Endodermal cell (in vitro differentiated cells): ENCODE results near the gene PITPNM3. TPM values are rescaled to one million over a fixed set of nuclear protein-coding genes. Genes with fewer than 3 reads are reported as not detected.

Experiments used
- DNase-seq: peaks from one replicate; pipeline ENCODE4 v3.0.0-alpha.2; 2017
- H3K27ac ChIP-seq: 2 replicates; pipeline ENCODE4 v1.5.1; 2013; ENCODE audit warnings: mild to moderate bottlenecking, low read depth, low read length, moderate library complexity
- H3K27me3 ChIP-seq: 2 replicates; pipeline ENCODE4 v1.6.1; 2013; ENCODE audit warnings: mild to moderate bottlenecking, low read length, moderate library complexity; ENCODE audit not compliant: insufficient read depth, control insufficient read depth, poor library complexity, severe bottlenecking
- H3K36me3 ChIP-seq: 2 replicates; pipeline ENCODE4 v1.7.0; 2013; ENCODE audit warnings: mild to moderate bottlenecking, low read length, moderate library complexity; ENCODE audit not compliant: control insufficient read depth, insufficient read depth
- H3K4me1 ChIP-seq: one replicate; pipeline ENCODE4 v1.7.0; 2013; ENCODE audit warnings: low read length; ENCODE audit not compliant: control insufficient read depth, insufficient read depth
- H3K4me3 ChIP-seq: 2 replicates; pipeline ENCODE4 v1.5.1; 2013; ENCODE audit warnings: mild to moderate bottlenecking, low read length, moderate library complexity
- H3K9ac ChIP-seq: 2 replicates; pipeline ENCODE4 v1.6.1; 2013; ENCODE audit warnings: mild to moderate bottlenecking, low read length, moderate library complexity; ENCODE audit not compliant: poor library complexity, severe bottlenecking; ENCODE audit errors: extremely low read depth
- H3K9me3 ChIP-seq: 2 replicates; pipeline ENCODE4 v1.6.1; 2013; ENCODE audit warnings: mild to moderate bottlenecking, low read length, moderate library complexity; ENCODE audit not compliant: control insufficient read depth
- H3K27ac Mint-ChIP-seq: 2 replicates; pipeline ENCODE4 v1.8.0; 2020; ENCODE audit warnings: mixed read lengths
- H3K27me3 Mint-ChIP-seq: 2 replicates; pipeline ENCODE4 v1.8.0; 2021; ENCODE audit warnings: mild to moderate bottlenecking, mixed read lengths; ENCODE audit not compliant: insufficient read depth
- H3K36me3 Mint-ChIP-seq: 2 replicates; pipeline ENCODE4 v1.8.0; 2020; ENCODE audit warnings: low read depth, mixed read lengths
- H3K4me1 Mint-ChIP-seq: 2 replicates; pipeline ENCODE4 v1.8.0; 2020; ENCODE audit warnings: mixed read lengths
- H3K4me3 Mint-ChIP-seq: 2 replicates; pipeline ENCODE4 v1.8.0; 2020; ENCODE audit warnings: mild to moderate bottlenecking, moderate library complexity, mixed read lengths
- H3K9me3 Mint-ChIP-seq: 2 replicates; pipeline ENCODE4 v1.8.0; 2020; ENCODE audit warnings: mild to moderate bottlenecking, mixed read lengths
- CTCF ChIP-seq: fragments of 200-600 bp; sonication (generic); conservative IDR thresholded peaks from 2 replicates; pipeline ENCODE4 v1.5.0; 2021; ENCODE audit warnings: antibody characterized with exemption, mild to moderate bottlenecking
- WGBS, 2 experiments: methylation state at CpG; one replicate each; pipeline versions ENCODE4 v1.1.5 to v1.1.7; 2013; ENCODE audit warnings: missing lambda C conversion rate in 2 of 2, mixed read lengths in 1 of 2; ENCODE audit not compliant: insufficient coverage in 1 of 2, insufficient read length in 1 of 2; 5-methylcytosine and 5-hydroxymethylcytosine counted together
- total RNA-seq, 2 donors: library from RNA; stranded (reverse); fragmentation: NEBNext Ultra II Directional in 1 of 2; extraction: Animal tissue kit (Norgen Biotek cat#: 25700) in 1 of 2; gene quantifications; 2 replicates in 1 of 2; 3 replicates in 1 of 2; pipeline ENCODE4 v1.2.1, GENCODE V29; 2021

The PITPNM3 gene
- total RNA-seq, 2 donors from 2014 or later = 1.8 to 2.7 TPM

- Mint-ChIP-seq H3K4me1 (no peaks in the 10 kb centered on the region), H3K27ac (no peak overlapping the region), H3K4me3 (no peak overlapping the region), H3K27me3 (peaks cover 7% of the 10 kb centered on the region), H3K36me3 (no peaks in the 10 kb centered on the region), H3K9me3 (no peaks in the 10 kb centered on the region)
- H3K4me3 ChIP-seq = no peak overlapping the region
- TF ChIP-seq CTCF = no peak
- H3K27ac ChIP-seq = no peak overlapping the region
- no peaks in the 10 kb centered on the region for H3K36me3 ChIP-seq
- H3K9me3 ChIP-seq = no peaks in the 10 kb centered on the region
- no peaks in the 10 kb centered on the region for H3K27me3 ChIP-seq
- no peak overlapping the region for H3K9ac ChIP-seq
- H3K4me1 ChIP-seq = no peaks in the 10 kb centered on the region
- 84 to 88% methylated on average over 7 of the region's 7 CpGs for WGBS, 2 experiments
- DNase-seq = peak; percentile 38
Observed at GRCh38 chr17:6503641-6504195, 52.6 kb downstream of the PITPNM3 start.

- Mint-ChIP-seq H3K4me3 (no peak overlapping the region), H3K9me3 (no peaks in the 10 kb centered on the region), H3K27me3 (peaks cover 14% of the 10 kb centered on the region), H3K4me1 (no peaks in the 10 kb centered on the region), H3K27ac (no peak overlapping the region), H3K36me3 (no peaks in the 10 kb centered on the region)
- Histone ChIP-seq H3K4me3 (no peak overlapping the region), H3K9me3 (no peaks in the 10 kb centered on the region), H3K36me3 (no peaks in the 10 kb centered on the region), H3K4me1 (no peaks in the 10 kb centered on the region), H3K27ac (no peak overlapping the region), H3K27me3 (no peaks in the 10 kb centered on the region), H3K9ac (no peak overlapping the region)
- TF ChIP-seq CTCF = no peak
- WGBS, 2 experiments = 88 to 92% methylated on average over 7 to 8 of the region's 8 CpGs
- DNase-seq = peak; percentile 42
Observed at GRCh38 chr17:6502871-6503509, 53.4 kb downstream of the PITPNM3 start.

GRCh38 chr17:6502142-6502541, 54.2 kb downstream of the PITPNM3 start:
- TF ChIP-seq CTCF = no peak
- H3K4me3 ChIP-seq = no peak overlapping the region
- peaks cover 19% of the 10 kb centered on the region for H3K27me3 Mint-ChIP-seq
- H3K27ac Mint-ChIP-seq = no peak overlapping the region
- H3K27ac ChIP-seq = no peak overlapping the region
- H3K4me1 Mint-ChIP-seq = peaks cover 2% of the 10 kb centered on the region
- no peaks in the 10 kb centered on the region for H3K9me3 ChIP-seq
- no peaks in the 10 kb centered on the region for H3K27me3 ChIP-seq
- 91 to 95% methylated on average over 4 to 11 of the region's 11 CpGs for WGBS, 2 experiments
- H3K9ac ChIP-seq = no peak overlapping the region
- no peak for DNase-seq
- no peaks in the 10 kb centered on the region for H3K36me3 ChIP-seq
- H3K4me3 Mint-ChIP-seq = no peak overlapping the region
- no peaks in the 10 kb centered on the region for H3K36me3 Mint-ChIP-seq
- H3K4me1 ChIP-seq = no peaks in the 10 kb centered on the region
- no peaks in the 10 kb centered on the region for H3K9me3 Mint-ChIP-seq
